Common myeloid progenitor, CD34-positive (primary cell): ENCODE data around the gene SCAPER.
"Not testable (repeated sequence)": the region's sequence is repeated elsewhere in the genome, so short reads cannot be mapped to it uniquely, and the experiment has no call there.

Experiments used
- CTCF ChIA-PET: fragments of 350-600 bp; sonication (Branson Sonifier 250); formaldehyde crosslinking; loops from one replicate; lab custom pipeline; 2021; ENCODE audit warnings: antibody characterized with exemption; lab: Charles Lee
- POLR2A ChIA-PET: fragments of 350-600 bp; sonication (Branson Sonifier 250); formaldehyde crosslinking; loops from one replicate; lab custom pipeline; 2021; ENCODE audit warnings: antibody characterized with exemption; lab: Charles Lee
- DNase-seq, 3 donors: peaks; one replicate each; pipeline versions ENCODE4 v3.0.0 to v3.0.0-alpha.2; 2013
- H3K27ac ChIP-seq, 2 experiments: 1 replicate in 1 of 2; 2 replicates in 1 of 2; pipeline ENCODE4 v1.7.0; 2013; ENCODE audit warnings: inconsistent platforms in 2 of 2, low read length in 2 of 2, mild to moderate bottlenecking in 2 of 2, low read depth in 1 of 2, moderate library complexity in 1 of 2; ENCODE audit not compliant: severe bottlenecking in 2 of 2, insufficient read depth in 1 of 2, poor library complexity in 1 of 2
- H3K27me3 ChIP-seq, 5 experiments: replicated peaks in 2 of 5; 1 replicate in 3 of 5; 2 replicates in 2 of 5; pipeline versions ENCODE4 v1.6.1 to v1.7.0; 2013; ENCODE audit warnings: low read length in 4 of 5, mild to moderate bottlenecking in 2 of 5, moderate library complexity in 2 of 5, inconsistent platforms in 1 of 5; ENCODE audit not compliant: insufficient read depth in 5 of 5, control insufficient read depth in 4 of 5
- H3K36me3 ChIP-seq, 4 experiments: 1 replicate in 2 of 4; 2 replicates in 2 of 4; pipeline versions ENCODE4 v1.6.1 to v1.7.0; 2013; ENCODE audit warnings: low read length in 3 of 4, control low read depth in 1 of 4, mild to moderate bottlenecking in 1 of 4; ENCODE audit not compliant: control insufficient read depth in 4 of 4, insufficient read depth in 4 of 4
- H3K4me1 ChIP-seq, 4 experiments: 1 replicate in 3 of 4; 2 replicates in 1 of 4; pipeline versions ENCODE4 v1.6.1 to v1.7.1; 2013; ENCODE audit warnings: low read length in 3 of 4, mild to moderate bottlenecking in 3 of 4, control low read depth in 1 of 4, inconsistent platforms in 1 of 4, moderate library complexity in 1 of 4; ENCODE audit not compliant: control insufficient read depth in 4 of 4, insufficient read depth in 4 of 4; ENCODE audit errors: control extremely low read depth in 1 of 4
- H3K4me3 ChIP-seq, 7 experiments: 1 replicate in 4 of 7; 2 replicates in 3 of 7; pipeline versions ENCODE4 v1.5.1 to v1.7.0; 2013; ENCODE audit warnings: mild to moderate bottlenecking in 7 of 7, low read length in 6 of 7, moderate library complexity in 6 of 7, inconsistent platforms in 2 of 7, low read depth in 2 of 7, control low read depth in 1 of 7; ENCODE audit not compliant: insufficient read depth in 4 of 7, control insufficient read depth in 1 of 7; ENCODE audit errors: extremely low read depth in 1 of 7
- H3K9me3 ChIP-seq, 5 experiments: 1 replicate in 4 of 5; 2 replicates in 1 of 5; pipeline versions ENCODE4 v1.6.1 to v1.7.1; 2013; ENCODE audit warnings: low read length in 4 of 5, mild to moderate bottlenecking in 2 of 5, inconsistent platforms in 1 of 5, low read depth in 1 of 5, moderate library complexity in 1 of 5; ENCODE audit not compliant: control insufficient read depth in 4 of 5, insufficient read depth in 2 of 5; ENCODE audit errors: control extremely low read depth in 1 of 5
- WGBS: methylation state at CpG from one replicate; pipeline ENCODE4 v1.1.5; 2013; ENCODE audit not compliant: insufficient coverage; 5-methylcytosine and 5-hydroxymethylcytosine counted together

Gene SCAPER

GRCh38 chr15:76526111-76526510 is 379.0 kb downstream of the SCAPER start:
- Histone ChIP-seq H3K27me3 (no peaks in the 10 kb centered on the region), H3K9me3 (no peaks in the 10 kb centered on the region), H3K27ac (no peak overlapping the region), H3K36me3 (no peaks in the 10 kb centered on the region), H3K4me1 (no peaks in the 10 kb centered on the region), H3K4me3 (no peak overlapping the region)
- ChIA-PET CTCF (no interaction called here), POLR2A (no interaction called here)
- no CpG with 5 or more reads among the region's 1 CpG for WGBS
- DNase-seq, result no peak

GRCh38 chr15:76517910-76518309 is 387.2 kb downstream of the SCAPER start:
- POLR2A ChIA-PET, result no interaction called here
- CTCF ChIA-PET, result no interaction called here

GRCh38 chr15:76514282-76514681 is 390.9 kb downstream of the SCAPER start:
- ChIA-PET CTCF (no interaction called here), POLR2A (no interaction called here)
- H3K9me3 ChIP-seq, result no peaks in the 10 kb centered on the region
- no peaks in the 10 kb centered on the region for H3K36me3 ChIP-seq
- 100% methylated on average over 1 of the region's 1 CpG for WGBS
- no peaks in the 10 kb centered on the region for H3K27me3 ChIP-seq
- peaks cover 0 to 3% (median 0%) of the 10 kb centered on the region in 4 experiments for H3K4me1 ChIP-seq
- DNase-seq, result no peak
- H3K4me3 ChIP-seq, result no peak overlapping the region
- no peak overlapping the region for H3K27ac ChIP-seq

More at GRCh38 chr15:76517910-76518309, 387.2 kb downstream of the SCAPER start:
- no peak overlapping the region for H3K4me3 ChIP-seq
- no peaks in the 10 kb centered on the region for H3K36me3 ChIP-seq
- H3K27ac ChIP-seq, result no peak overlapping the region
- no peaks in the 10 kb centered on the region for H3K27me3 ChIP-seq
- peaks cover 0 to 3% (median 0%) of the 10 kb centered on the region in 4 experiments for H3K4me1 ChIP-seq
- no peak for DNase-seq
- no peaks in the 10 kb centered on the region for H3K9me3 ChIP-seq

GRCh38 chr15:76512971-76513370 is 392.2 kb downstream of the SCAPER start:
- H3K27ac ChIP-seq, result no peak overlapping the region
- H3K36me3 ChIP-seq, result no peaks in the 10 kb centered on the region
- H3K4me3 ChIP-seq, result no peak overlapping the region
- POLR2A ChIA-PET, result no interaction called here
- WGBS, result no CpG with 5 or more reads among the region's 2 CpGs
- H3K9me3 ChIP-seq, result no peaks in the 10 kb centered on the region
- CTCF ChIA-PET, result no interaction called here
- no peak for DNase-seq
- H3K4me1 ChIP-seq, result peaks cover 0 to 2% (median 0%) of the 10 kb centered on the region in 4 experiments
- H3K27me3 ChIP-seq, result no peaks in the 10 kb centered on the region

- 98% methylated on average over 8 of the region's 10 CpGs for WGBS
- H3K36me3 ChIP-seq, H3K27ac ChIP-seq, H3K4me3 ChIP-seq, DNase-seq, H3K9me3 ChIP-seq, CTCF ChIA-PET, H3K4me1 ChIP-seq, POLR2A ChIA-PET, H3K27me3 ChIP-seq: not testable (repeated sequence)
Measured at GRCh38 chr15:76510663-76511062, 394.5 kb downstream of the SCAPER start.

GRCh38 chr15:76503804-76504203 is 401.3 kb downstream of the SCAPER start:
- Histone ChIP-seq H3K4me3 (no peak overlapping the region), H3K4me1 (no peaks in the 10 kb centered on the region), H3K27me3 (no peaks in the 10 kb centered on the region), H3K9me3 (no peaks in the 10 kb centered on the region), H3K27ac (no peak overlapping the region), H3K36me3 (peaks cover 0 to 3% (median 1%) of the 10 kb centered on the region in 4 experiments)
- ChIA-PET CTCF (no interaction called here), POLR2A (no interaction called here)
- no peak for DNase-seq
- 83% methylated on average over 2 of the region's 3 CpGs for WGBS

- Histone ChIP-seq H3K36me3 (peaks cover 0 to 3% (median 1%) of the 10 kb centered on the region in 4 experiments), H3K9me3 (no peaks in the 10 kb centered on the region), H3K27ac (no peak overlapping the region), H3K27me3 (no peaks in the 10 kb centered on the region), H3K4me3 (no peak overlapping the region), H3K4me1 (no peaks in the 10 kb centered on the region)
- CTCF ChIA-PET, result no interaction called here
- no peak for DNase-seq
- POLR2A ChIA-PET, result no interaction called here
Measured at GRCh38 chr15:76503121-76503520, 402.0 kb downstream of the SCAPER start.
